GM20431 (cell line): ENCODE data around the gene WNT11.

Experiments used
- in situ Hi-C: fragments of 300-500 bp; cut with MseI, MboI; formaldehyde crosslinking; loops from one replicate; pipeline ENCODE4 v1.15.0; 2020; ENCODE audit warnings: low sequenced_read_pairs; ENCODE audit not compliant: unreplicated experiment

The WNT11 gene

GRCh38 chr11:76239483-76240160 lies 33.3 kb upstream of the WNT11 start:
- in situ Hi-C loops: no loop called here

GRCh38 chr11:76238551-76238950 lies 32.2 kb upstream of the WNT11 start:
- in situ Hi-C loops: no loop called here

GRCh38 chr11:76237914-76238313 lies 31.6 kb upstream of the WNT11 start:
- in situ Hi-C loops: no loop called here

- in situ Hi-C loops: no loop called here
Observed at GRCh38 chr11:76237000-76237649, 30.8 kb upstream of the WNT11 start.

GRCh38 chr11:76236092-76236999 lies 30.0 kb upstream of the WNT11 start:
- in situ Hi-C loops: no loop called here

- in situ Hi-C loops: no loop called here
Observed at GRCh38 chr11:76235233-76236091, 29.2 kb upstream of the WNT11 start.

GRCh38 chr11:76234416-76235232 lies 28.3 kb upstream of the WNT11 start:
- in situ Hi-C loops: no loop called here

GRCh38 chr11:76234021-76234415 lies 27.7 kb upstream of the WNT11 start:
- in situ Hi-C loops: no loop called here

GRCh38 chr11:76233196-76233921 lies 27.1 kb upstream of the WNT11 start:
- in situ Hi-C loops: no loop called here

GRCh38 chr11:76232026-76232665 lies 25.8 kb upstream of the WNT11 start:
- in situ Hi-C loops: no loop called here

- in situ Hi-C loops: no loop called here
Observed at GRCh38 chr11:76231121-76231738, 24.9 kb upstream of the WNT11 start.

GRCh38 chr11:76230392-76230791 lies 24.1 kb upstream of the WNT11 start:
- in situ Hi-C loops: no loop called here

- in situ Hi-C loops: no loop called here
Observed at GRCh38 chr11:76229690-76230240, 23.5 kb upstream of the WNT11 start.

GRCh38 chr11:76228875-76229149 lies 22.5 kb upstream of the WNT11 start:
- in situ Hi-C loops: no loop called here

GRCh38 chr11:76228071-76228874 lies 22.0 kb upstream of the WNT11 start:
- in situ Hi-C loops: no loop called here

GRCh38 chr11:76226626-76227025 lies 20.3 kb upstream of the WNT11 start:
- in situ Hi-C loops: no loop called here

- in situ Hi-C loops: no loop called here
Observed at GRCh38 chr11:76225122-76225611, 18.9 kb upstream of the WNT11 start.
